ENCODE measurements around the gene QSER1.
"Not testable (repeated sequence)": the region's sequence is repeated elsewhere in the genome, so short reads cannot be mapped to it uniquely, and the experiment has no call there.

Gene QSER1

DNA sequence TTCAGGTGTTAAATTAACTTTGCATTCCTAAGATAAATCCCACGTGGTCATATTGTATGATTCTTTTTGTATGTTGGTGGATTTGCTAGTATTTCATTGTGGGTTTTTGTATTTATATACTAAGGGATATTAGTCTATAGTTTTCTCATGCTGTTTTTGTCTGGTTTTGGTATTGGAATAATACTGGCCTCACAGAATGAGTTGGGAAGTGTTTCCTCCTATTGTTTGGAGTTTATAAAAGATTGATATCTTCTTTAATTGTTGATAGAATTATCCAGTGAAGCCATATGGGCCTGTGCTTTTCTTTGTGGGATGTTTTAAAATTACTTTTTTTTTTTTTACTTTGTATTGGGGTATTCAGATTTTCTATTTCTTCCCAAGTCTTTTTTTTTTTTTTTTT, 59.8 kb downstream of the QSER1 start:
- Histone ChIP-seq H3K4me1 (ENCODE audit: control insufficient read depth, insufficient read depth, low read length) (no peaks in the 10 kb centered on the region), H3K9me3 (ENCODE audit: control insufficient read depth, low read length) (no peaks in the 10 kb centered on the region), H3K27me3 (ENCODE audit: control insufficient read depth, insufficient read depth, low read length, poor library complexity, severe bottlenecking) (no peaks in the 10 kb centered on the region), H3K36me3 (ENCODE audit: control insufficient read depth, insufficient read depth, low read length) (peaks cover 7% of the 10 kb centered on the region), H3K27ac (ENCODE audit: insufficient read depth, low read depth, low read length, poor library complexity, severe bottlenecking) (no peak overlapping the region), H3K4me3 (ENCODE audit: insufficient read depth, low read depth, low read length) (no peak overlapping the region)
- WGBS, 2 experiments: 100% methylated on average over 1 of the region's 1 CpG

DNA sequence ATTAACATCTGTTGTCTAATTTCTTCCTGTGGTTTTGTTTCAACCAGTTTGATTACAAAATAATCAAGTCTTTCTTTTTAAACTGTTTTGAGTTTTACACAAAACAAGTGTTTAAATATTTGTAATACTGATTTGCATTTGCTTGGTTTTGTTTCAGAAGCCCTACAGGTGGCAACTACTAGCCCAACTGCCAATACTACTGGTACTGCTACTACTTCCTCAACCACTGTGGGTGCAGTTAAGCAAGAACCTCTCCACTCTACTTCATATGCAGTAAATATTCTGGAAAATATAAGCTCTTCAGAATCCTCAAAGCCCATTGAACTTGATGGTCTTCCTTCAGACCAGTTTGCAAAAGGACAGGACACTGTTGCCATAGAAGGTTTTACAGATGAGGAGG, 61.1 kb downstream of the QSER1 start:
- H3K36me3 ChIP-seq (ENCODE audit: control insufficient read depth, insufficient read depth, low read length): peaks cover 13% of the 10 kb centered on the region
- no peak overlapping the region for H3K4me3 ChIP-seq (ENCODE audit: insufficient read depth, low read depth, low read length)
- no peaks in the 10 kb centered on the region for H3K27me3 ChIP-seq (ENCODE audit: control insufficient read depth, insufficient read depth, low read length, poor library complexity, severe bottlenecking)
- no peaks in the 10 kb centered on the region for H3K9me3 ChIP-seq (ENCODE audit: control insufficient read depth, low read length)
- no peaks in the 10 kb centered on the region for H3K4me1 ChIP-seq (ENCODE audit: control insufficient read depth, insufficient read depth, low read length)
- H3K27ac ChIP-seq (ENCODE audit: insufficient read depth, low read depth, low read length, poor library complexity, severe bottlenecking): no peak overlapping the region

DNA sequence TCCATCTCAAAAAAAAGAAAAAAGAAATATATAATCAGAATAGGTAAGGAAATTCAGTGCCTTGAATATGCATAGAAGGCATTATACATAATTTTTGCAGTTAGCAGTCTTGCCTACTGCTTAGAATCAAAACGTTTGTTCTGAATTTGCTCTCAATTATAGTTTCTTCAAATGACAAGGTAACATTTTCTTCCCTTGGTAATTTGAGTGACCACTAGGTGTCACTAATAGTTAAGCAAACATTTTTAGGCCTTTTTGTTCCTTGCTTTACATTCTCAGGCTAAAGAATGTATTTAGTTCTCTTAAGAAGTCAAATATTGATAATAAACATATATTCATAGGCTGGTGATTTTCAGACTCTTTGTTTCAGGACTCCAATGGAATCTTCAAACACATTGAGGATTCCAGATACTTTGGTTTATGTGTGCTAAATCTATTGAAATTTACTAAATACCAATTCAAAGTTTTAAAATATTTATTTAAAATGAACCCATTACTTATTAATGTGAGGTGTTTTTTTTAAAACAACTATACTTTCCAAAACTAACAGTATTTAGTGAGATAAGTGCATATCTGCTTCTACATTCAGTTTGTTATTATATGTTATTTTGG, 68.0 kb downstream of the QSER1 start:
- Histone ChIP-seq H3K4me1 (ENCODE audit: control insufficient read depth, insufficient read depth, low read length) (no peaks in the 10 kb centered on the region), H3K9me3 (ENCODE audit: control insufficient read depth, low read length) (no peaks in the 10 kb centered on the region), H3K36me3 (ENCODE audit: control insufficient read depth, insufficient read depth, low read length) (peaks cover 25% of the 10 kb centered on the region), H3K27me3 (ENCODE audit: control insufficient read depth, insufficient read depth, low read length, poor library complexity, severe bottlenecking) (no peaks in the 10 kb centered on the region), H3K4me3 (ENCODE audit: insufficient read depth, low read depth, low read length) (no peak overlapping the region), H3K27ac (ENCODE audit: insufficient read depth, low read depth, low read length, poor library complexity, severe bottlenecking) (no peak overlapping the region)
- 30 to 43% methylated on average over 1 of the region's 1 CpG for WGBS, 2 experiments

DNA sequence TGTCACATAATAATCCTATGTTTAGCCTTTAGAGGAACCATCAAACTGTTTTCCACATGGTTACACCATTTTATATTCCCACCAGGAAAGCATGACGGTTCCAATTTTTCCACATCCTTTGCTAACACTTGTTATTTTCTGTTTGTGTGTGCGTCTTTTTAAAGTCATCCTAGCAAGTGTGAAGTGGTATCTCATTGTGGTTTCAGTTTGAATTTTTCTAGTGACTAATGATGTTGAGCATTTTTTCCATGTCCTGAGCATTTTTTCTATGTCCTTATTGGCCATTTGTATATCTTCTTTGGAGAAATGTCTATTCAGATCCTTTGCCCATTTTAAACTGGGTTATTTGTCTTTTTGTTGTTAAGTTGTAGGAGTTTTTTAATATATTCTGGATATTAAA, 69.4 kb downstream of the QSER1 start:
- Histone ChIP-seq H3K36me3 (ENCODE audit: control insufficient read depth, insufficient read depth, low read length) (peaks cover 19% of the 10 kb centered on the region), H3K4me1 (ENCODE audit: control insufficient read depth, insufficient read depth, low read length) (no peaks in the 10 kb centered on the region)
- 100% methylated on average over 2 of the region's 2 CpGs for WGBS, 2 experiments

DNA sequence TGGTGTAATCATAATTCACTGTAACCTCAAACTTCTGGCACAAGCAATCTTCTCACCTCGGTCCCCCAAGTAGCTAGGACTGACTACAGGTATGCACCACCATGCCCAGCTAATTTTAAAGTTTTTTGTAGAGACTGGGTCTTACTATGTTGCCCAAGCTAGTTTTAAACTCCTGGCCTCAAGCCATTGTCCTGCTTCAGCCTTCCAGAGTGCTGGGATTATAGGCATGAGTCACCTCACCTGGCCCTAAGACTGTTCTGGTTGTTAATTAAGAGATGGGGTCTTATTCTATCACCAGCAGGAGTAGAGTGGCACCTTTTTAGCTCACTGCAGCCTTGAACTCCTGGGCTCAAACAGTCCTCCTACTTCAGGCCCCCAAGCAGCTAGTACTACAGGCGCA, 71.1 kb downstream of the QSER1 start:
- Histone ChIP-seq H3K27ac (ENCODE audit: insufficient read depth, low read depth, low read length, poor library complexity, severe bottlenecking) (no peak overlapping the region), H3K27me3 (ENCODE audit: control insufficient read depth, insufficient read depth, low read length, poor library complexity, severe bottlenecking) (no peaks in the 10 kb centered on the region), H3K4me3 (ENCODE audit: insufficient read depth, low read depth, low read length) (no peak overlapping the region), H3K36me3 (ENCODE audit: control insufficient read depth, insufficient read depth, low read length) (peaks cover 12% of the 10 kb centered on the region), H3K4me1 (ENCODE audit: control insufficient read depth, insufficient read depth, low read length) (no peaks in the 10 kb centered on the region), H3K9me3 (ENCODE audit: control insufficient read depth, low read length) (no peaks in the 10 kb centered on the region)
- 91 to 95% methylated on average over 2 of the region's 2 CpGs for WGBS, 2 experiments

More for the DNA sequence above, 69.4 kb downstream of the QSER1 start:
- Histone ChIP-seq H3K27ac (ENCODE audit: insufficient read depth, low read depth, low read length, poor library complexity, severe bottlenecking) (no peak overlapping the region), H3K9me3 (ENCODE audit: control insufficient read depth, low read length) (no peaks in the 10 kb centered on the region), H3K4me3 (ENCODE audit: insufficient read depth, low read depth, low read length) (no peak overlapping the region), H3K27me3 (ENCODE audit: control insufficient read depth, insufficient read depth, low read length, poor library complexity, severe bottlenecking) (no peaks in the 10 kb centered on the region)

DNA sequence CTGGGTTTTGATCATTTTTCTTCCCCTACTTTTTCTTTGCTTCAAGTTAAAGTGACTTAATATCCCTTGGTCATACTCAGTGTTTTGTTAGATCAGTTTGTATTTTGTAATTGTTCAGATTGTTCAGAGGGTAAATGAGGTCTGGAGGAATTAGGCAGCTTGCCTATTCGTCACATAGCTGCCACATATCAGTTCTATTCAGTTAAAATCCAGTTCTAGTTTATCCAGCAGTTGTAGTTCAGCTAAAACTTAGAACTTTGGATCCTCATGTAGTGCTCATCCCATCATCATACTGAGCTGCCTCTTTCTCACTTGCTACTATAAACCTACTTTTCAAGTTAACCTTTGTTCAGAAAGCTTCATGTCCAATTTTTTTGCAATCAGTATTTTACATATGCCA, 75.9 kb downstream of the QSER1 start:
- H3K27ac ChIP-seq (ENCODE audit: insufficient read depth, low read depth, low read length, poor library complexity, severe bottlenecking): no peak overlapping the region
- H3K9me3 ChIP-seq (ENCODE audit: control insufficient read depth, low read length): no peaks in the 10 kb centered on the region
- peaks cover 8% of the 10 kb centered on the region for H3K36me3 ChIP-seq (ENCODE audit: control insufficient read depth, insufficient read depth, low read length)
- H3K4me3 ChIP-seq (ENCODE audit: insufficient read depth, low read depth, low read length): no peak overlapping the region
- 92 to 94% methylated on average over 1 of the region's 1 CpG for WGBS, 2 experiments
- no peaks in the 10 kb centered on the region for H3K27me3 ChIP-seq (ENCODE audit: control insufficient read depth, insufficient read depth, low read length, poor library complexity, severe bottlenecking)
- no peaks in the 10 kb centered on the region for H3K4me1 ChIP-seq (ENCODE audit: control insufficient read depth, insufficient read depth, low read length)

DNA sequence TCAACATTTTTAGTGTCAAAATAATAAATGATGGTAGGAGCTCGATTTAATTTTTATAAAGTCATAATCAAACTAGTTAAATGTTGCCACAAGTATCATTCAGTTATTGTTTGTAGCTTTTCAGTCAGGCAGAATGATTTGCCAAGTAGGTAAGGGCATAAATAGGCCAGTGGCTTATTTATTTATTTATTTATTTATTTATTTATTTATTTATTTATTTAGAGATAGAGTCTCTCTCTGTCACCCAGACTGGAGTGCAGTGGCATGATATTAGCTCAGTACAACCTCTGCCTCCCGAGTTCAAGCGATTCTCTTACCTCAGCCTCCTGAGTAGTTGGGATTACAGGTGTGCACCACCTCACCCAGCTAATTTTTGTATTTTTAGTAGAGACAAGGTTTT, 79.6 kb downstream of the QSER1 start:
- H3K4me1 ChIP-seq (ENCODE audit: control insufficient read depth, insufficient read depth, low read length); H3K27me3 ChIP-seq (ENCODE audit: control insufficient read depth, insufficient read depth, low read length, poor library complexity, severe bottlenecking); H3K4me3 ChIP-seq (ENCODE audit: insufficient read depth, low read depth, low read length); H3K27ac ChIP-seq (ENCODE audit: insufficient read depth, low read depth, low read length, poor library complexity, severe bottlenecking); H3K9me3 ChIP-seq (ENCODE audit: control insufficient read depth, low read length): not testable (repeated sequence)
- H3K36me3 ChIP-seq (ENCODE audit: control insufficient read depth, insufficient read depth, low read length): peaks cover 19% of the 10 kb centered on the region
- 94 to 98% methylated on average over 2 of the region's 3 CpGs for whole genome bisulfite sequencing, 2 experiments

DNA sequence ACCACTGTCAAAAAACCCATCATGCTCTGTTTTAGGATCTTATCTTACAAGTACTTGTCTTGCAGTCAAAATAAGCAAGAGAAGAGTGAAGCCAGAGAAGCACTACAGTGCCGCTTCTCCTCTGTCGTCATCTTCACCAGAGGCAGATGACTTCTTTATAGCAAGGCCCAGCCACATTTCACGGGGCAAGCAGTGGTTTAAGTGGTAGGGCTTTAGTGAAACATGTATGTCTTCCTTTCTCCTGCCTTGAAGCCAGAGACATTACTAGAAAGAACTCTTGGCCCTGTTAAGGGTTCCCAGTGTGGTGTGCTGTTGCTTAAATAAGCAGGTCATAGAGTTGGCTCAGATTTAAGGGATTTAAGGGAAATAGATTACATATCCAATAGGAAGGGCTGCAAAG, 80.2 kb downstream of the QSER1 start:
- 95 to 96% methylated on average over 3 of the region's 3 CpGs for WGBS, 2 experiments
- H3K36me3 ChIP-seq (ENCODE audit: control insufficient read depth, insufficient read depth, low read length): peaks cover 19% of the 10 kb centered on the region

DNA sequence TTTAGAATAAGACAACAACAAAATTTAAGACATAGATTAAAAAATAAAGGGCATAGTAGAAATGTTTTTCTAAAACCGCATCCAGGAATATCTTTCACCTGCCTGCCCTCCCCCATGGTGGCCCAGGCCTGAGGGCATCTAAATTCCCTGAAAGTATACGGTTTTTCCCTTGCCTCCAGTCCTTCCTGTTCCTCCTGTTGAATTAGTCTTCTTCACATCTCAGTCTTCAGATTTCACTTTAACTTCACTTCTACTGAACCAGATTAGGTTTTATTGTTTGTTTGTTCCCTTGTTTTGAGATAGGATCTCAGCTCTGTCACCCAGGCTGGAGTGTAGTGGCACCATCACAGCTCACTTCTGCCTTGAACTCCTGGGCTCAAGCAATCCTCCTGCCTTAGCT, 90.0 kb downstream of the QSER1 start:
- H3K9me3 ChIP-seq (ENCODE audit: control insufficient read depth, low read length): no peaks in the 10 kb centered on the region
- H3K4me3 ChIP-seq (ENCODE audit: insufficient read depth, low read depth, low read length): no peak overlapping the region
- no peaks in the 10 kb centered on the region for H3K4me1 ChIP-seq (ENCODE audit: control insufficient read depth, insufficient read depth, low read length)
- peak overlapping the region; percentile 8 for H3K27ac ChIP-seq (ENCODE audit: insufficient read depth, low read depth, low read length, poor library complexity, severe bottlenecking)
- WGBS, 2 experiments: 90 to 93% methylated on average over 2 of the region's 2 CpGs
- H3K36me3 ChIP-seq (ENCODE audit: control insufficient read depth, insufficient read depth, low read length): no peaks in the 10 kb centered on the region
- no peaks in the 10 kb centered on the region for H3K27me3 ChIP-seq (ENCODE audit: control insufficient read depth, insufficient read depth, low read length, poor library complexity, severe bottlenecking)

More for the DNA sequence above, 80.2 kb downstream of the QSER1 start:
- Histone ChIP-seq H3K4me3 (ENCODE audit: insufficient read depth, low read depth, low read length) (no peak overlapping the region), H3K9me3 (ENCODE audit: control insufficient read depth, low read length) (no peaks in the 10 kb centered on the region), H3K27ac (ENCODE audit: insufficient read depth, low read depth, low read length, poor library complexity, severe bottlenecking) (no peak overlapping the region), H3K4me1 (ENCODE audit: control insufficient read depth, insufficient read depth, low read length) (no peaks in the 10 kb centered on the region), H3K27me3 (ENCODE audit: control insufficient read depth, insufficient read depth, low read length, poor library complexity, severe bottlenecking) (no peaks in the 10 kb centered on the region)

DNA sequence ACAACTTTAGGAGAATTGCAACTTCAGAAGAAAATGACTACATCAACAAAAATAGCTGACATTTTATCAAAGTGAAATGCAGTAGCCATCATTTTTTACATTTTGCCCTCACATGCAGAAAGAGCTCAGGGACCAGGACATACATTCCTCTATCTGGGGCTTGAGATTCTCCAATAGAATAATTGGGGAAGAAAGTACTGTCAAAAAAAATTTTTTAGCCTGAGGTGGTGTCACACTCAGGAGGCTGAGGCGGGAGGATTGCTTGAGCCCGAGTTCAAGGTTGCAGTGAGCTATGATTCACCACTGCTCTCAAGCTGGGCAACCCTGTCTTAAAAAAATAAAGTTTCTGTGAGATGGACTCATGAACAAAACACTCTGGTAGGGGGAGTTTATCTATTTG, 90.9 kb downstream of the QSER1 start:
- no peaks in the 10 kb centered on the region for H3K4me1 ChIP-seq (ENCODE audit: control insufficient read depth, insufficient read depth, low read length)
- H3K9me3 ChIP-seq (ENCODE audit: control insufficient read depth, low read length): no peaks in the 10 kb centered on the region
- WGBS, 2 experiments: 88 to 89% methylated on average over 2 of the region's 2 CpGs
- no peak overlapping the region for H3K27ac ChIP-seq (ENCODE audit: insufficient read depth, low read depth, low read length, poor library complexity, severe bottlenecking)
- no peaks in the 10 kb centered on the region for H3K36me3 ChIP-seq (ENCODE audit: control insufficient read depth, insufficient read depth, low read length)
- no peaks in the 10 kb centered on the region for H3K27me3 ChIP-seq (ENCODE audit: control insufficient read depth, insufficient read depth, low read length, poor library complexity, severe bottlenecking)
- no peak overlapping the region for H3K4me3 ChIP-seq (ENCODE audit: insufficient read depth, low read depth, low read length)

DNA sequence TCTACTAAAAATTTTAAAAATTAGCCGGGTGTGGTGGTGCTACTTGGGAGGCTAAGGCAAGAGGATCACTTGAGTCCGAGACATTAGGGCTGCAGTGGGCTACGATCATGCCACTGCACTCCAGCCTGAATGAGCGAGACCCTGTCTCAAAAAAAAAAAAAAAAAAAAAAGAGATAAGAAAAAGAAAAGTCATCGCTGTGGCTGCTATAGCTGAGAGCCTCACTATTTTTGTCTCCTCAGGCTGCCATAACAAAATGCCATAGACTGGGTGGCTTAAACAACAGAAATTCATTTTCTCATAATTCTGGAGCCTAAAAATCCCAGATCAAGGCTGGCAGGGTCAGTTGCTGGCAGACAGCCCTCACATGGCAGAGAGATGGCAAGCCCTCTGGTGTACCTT, 93.0 kb downstream of the QSER1 start:
- H3K27ac ChIP-seq (ENCODE audit: insufficient read depth, low read depth, low read length, poor library complexity, severe bottlenecking): no peak overlapping the region
- no peaks in the 10 kb centered on the region for H3K36me3 ChIP-seq (ENCODE audit: control insufficient read depth, insufficient read depth, low read length)
- no peak overlapping the region for H3K4me3 ChIP-seq (ENCODE audit: insufficient read depth, low read depth, low read length)
- no peaks in the 10 kb centered on the region for H3K9me3 ChIP-seq (ENCODE audit: control insufficient read depth, low read length)
- no peaks in the 10 kb centered on the region for H3K4me1 ChIP-seq (ENCODE audit: control insufficient read depth, insufficient read depth, low read length)
- 93 to 98% methylated on average over 4 to 5 of the region's 5 CpGs for WGBS, 2 experiments
- no peaks in the 10 kb centered on the region for H3K27me3 ChIP-seq (ENCODE audit: control insufficient read depth, insufficient read depth, low read length, poor library complexity, severe bottlenecking)
